Measurements from ENCODE around the gene PEX12.
"Not testable (repeated sequence)": the region's sequence is repeated elsewhere in the genome, so short reads cannot be mapped to it uniquely, and the experiment has no call there.

Gene PEX12

GRCh38 chr17:35536664-35537171, 41.7 kb downstream of the PEX12 start:
- no peak for DNase-seq (ENCODE audit: low read depth)

- DNase-seq (ENCODE audit: low read depth): not testable (repeated sequence)
Observed at GRCh38 chr17:35535406-35535805, 43.0 kb downstream of the PEX12 start.

- no peak for DNase-seq (ENCODE audit: low read depth)
Observed at GRCh38 chr17:35534576-35535093, 43.7 kb downstream of the PEX12 start.

GRCh38 chr17:35531160-35531559, 47.2 kb downstream of the PEX12 start:
- DNase-seq (ENCODE audit: low read depth): no peak

- no peak for DNase-seq (ENCODE audit: low read depth)
Observed at GRCh38 chr17:35529866-35530265, 48.5 kb downstream of the PEX12 start.

GRCh38 chr17:35529326-35529725, 49.0 kb downstream of the PEX12 start:
- not testable (repeated sequence) for DNase-seq (ENCODE audit: low read depth)

Measured in GM04504 (cell line).